Stimulated activated naive CD4-positive, alpha-beta T cell (primary cell): ENCODE results near the gene SKI.

ENCODE experiments used
- DNase-seq, 6 experiments: peaks; one replicate each; lab custom pipeline; 2025; lab: John Stamatoyannopoulos, UW

SKI gene

DNA sequence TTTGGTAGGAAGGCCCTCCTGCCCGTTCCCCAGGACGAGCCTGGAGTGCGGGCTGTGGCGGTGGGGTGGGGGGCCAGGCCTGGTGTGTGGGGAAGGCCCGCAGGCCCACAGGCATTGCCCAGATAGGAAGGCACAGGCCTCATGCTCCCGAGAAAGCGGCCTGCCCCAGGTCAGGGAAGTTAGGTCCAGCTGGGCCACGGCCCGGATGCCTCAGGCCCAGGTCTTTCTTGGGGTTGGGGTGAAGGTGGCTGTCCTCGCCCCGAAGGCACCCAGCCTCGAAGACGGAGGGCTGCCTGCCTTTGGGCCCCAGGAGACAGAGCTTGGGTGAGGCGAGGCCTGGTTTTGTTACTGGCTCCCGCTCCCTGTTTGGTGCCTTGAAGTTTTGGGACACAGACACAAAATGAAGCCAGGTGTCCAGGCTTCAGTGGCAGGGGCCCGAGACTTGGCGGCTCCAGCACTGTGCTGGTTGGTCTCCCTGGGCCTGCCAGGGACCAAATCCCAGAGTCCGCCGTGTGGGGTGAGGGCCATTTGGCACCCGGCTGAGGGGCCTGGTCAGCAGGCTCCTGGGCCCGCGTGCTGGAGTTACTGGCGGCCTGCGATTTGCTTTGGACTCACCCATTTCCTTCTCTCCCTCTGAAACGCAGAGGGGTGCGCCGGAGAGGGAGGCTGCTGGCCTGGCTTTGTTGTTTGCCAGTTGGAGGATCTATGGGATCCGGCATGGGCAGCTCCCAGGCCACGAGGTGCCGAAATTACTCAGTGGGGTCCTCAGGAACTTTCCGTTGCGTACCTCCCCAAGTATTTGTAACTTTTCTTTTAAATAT lies 2.0 kb downstream of the SKI start:
- peak in 2 of 6 experiments; percentile 57 to 60 for DNase-seq

DNA sequence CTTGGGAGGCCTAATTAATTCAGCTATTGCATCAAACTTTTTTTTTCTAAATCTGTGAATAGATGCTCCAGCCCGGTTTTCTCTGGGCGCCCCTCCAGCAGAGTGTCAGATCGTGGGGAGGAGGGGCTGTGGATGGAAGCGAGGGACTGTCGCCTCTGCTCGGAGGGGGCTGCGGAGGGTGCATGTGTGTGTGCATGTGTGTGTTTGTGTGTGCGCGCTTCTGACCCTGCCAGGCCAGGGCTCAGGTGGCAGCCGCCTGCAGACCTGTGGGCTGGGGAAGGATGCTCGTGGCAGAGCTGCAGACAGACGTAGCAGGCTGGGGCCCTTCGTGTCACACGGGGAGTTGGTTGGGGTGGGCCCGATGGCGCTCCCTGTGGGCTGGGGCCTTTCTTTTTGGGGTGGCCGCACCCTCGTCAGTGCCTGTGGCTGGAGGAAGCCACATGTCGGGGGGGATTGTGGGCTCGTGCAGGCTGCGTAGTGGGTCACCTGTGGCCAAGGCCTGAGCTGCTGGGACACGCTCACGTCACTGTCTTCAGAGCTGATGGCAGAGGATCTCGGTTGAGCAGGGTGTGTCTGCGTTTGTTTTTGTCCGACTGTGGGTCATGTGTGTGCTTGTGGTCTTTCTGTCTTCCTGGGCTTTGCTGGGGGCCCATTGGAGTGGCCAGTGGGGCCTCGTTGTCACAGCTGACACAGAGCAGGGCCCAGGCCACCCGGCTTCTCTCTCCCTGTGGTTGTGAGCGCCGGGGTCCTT lies 2.8 kb downstream of the SKI start:
- peak; percentile 33 to 72 (median 52) for DNase-seq

DNA sequence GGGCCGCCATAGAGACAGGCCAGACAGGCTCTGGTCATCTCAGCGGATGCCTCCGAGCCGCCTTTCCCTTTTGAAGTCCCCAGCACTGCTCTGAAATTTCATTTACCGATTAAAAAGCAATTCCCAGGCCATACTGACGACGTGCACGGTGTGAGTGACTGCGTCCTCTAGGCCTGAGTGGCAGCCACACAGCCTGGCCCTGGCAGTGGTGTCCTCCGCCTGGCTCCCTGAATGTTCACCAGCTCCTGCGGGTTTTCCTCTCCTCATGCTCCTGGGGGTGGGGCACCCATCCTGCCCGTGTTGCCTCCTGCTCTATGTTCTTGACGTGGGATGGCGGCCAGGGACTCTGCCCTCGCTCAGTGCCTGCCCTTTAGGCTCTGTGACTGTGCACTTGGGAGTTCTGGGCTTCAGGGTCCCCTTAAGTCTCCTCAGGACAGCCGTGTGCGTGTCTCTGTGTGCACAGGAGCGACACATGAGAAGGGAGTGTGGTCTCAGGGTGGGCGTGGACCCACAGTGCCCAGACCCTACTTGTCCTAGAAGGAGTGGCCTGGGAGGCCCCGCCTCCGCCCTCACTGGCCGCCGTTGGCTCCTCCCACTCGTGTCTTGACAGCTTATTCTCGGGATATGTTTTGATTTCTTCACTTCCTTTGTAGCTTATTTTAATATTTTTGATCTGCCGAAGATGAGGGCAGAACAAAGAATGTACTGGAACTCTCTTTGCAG lies 3.6 kb downstream of the SKI start:
- peak; percentile 69 to 88 (median 77) for DNase-seq

DNA sequence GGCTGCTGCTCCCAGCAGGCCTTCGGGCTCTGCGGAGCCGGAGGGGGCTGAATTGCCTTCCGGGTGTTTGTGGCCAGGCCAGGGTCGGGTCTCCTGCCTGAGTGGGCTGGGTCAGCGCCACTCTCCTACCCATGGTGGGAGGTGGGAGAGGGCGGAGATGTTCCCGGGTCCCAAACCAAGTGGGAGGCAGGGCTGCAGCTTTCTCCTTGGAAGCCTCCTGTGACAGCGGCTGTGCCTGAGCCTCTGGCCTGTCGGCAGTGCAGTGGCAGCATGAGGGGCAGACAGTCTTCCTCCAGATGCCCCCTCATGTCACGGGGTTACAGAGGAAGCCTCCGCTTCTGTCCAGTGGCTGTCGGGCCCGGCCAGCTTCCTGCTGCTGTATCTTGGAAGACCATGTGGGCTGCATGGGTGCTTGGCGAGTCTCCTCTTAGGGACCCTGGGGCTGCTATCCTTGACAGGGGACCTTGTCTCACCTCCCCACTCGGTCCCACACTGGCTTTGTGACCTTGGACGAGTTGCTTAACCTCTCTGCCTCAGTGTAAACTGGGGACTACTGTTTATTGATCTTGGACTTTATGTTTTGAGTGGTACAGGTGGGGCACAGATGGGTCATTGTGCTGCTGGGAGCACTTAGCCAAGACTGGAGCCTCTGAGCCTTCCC lies 4.3 kb downstream of the SKI start:
- peak in 2 of 6 experiments; percentile 58 to 59 for DNase-seq

DNA sequence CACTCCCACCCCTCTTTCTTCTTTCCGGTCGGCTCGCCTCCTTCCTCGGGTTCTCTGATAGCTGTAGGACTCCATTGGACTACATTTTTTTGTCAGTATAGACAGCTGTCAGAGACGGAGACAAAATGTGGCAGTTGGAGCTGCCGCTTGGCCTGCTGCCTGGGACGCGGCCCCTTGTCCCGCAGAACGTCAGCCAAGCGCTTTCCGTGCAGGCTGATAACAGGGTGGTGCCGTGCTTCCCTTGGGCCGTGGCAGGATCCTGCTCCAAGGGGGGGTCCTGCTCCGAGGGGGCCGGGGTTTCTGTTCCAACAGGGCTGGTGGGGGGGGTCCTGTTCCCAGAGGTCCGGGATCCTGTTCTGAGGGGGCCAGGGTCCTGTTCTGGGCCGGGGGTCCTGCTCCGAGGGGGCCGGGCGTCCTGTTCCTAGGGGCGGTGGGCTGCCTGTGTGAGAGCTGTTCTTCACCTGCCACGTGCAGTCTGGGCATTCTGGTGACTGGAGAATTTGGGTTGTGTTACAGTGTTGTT lies 4.9 kb downstream of the SKI start:
- DNase-seq: peak in 3 of 6 experiments; percentile 18 to 56 (median 42)

DNA sequence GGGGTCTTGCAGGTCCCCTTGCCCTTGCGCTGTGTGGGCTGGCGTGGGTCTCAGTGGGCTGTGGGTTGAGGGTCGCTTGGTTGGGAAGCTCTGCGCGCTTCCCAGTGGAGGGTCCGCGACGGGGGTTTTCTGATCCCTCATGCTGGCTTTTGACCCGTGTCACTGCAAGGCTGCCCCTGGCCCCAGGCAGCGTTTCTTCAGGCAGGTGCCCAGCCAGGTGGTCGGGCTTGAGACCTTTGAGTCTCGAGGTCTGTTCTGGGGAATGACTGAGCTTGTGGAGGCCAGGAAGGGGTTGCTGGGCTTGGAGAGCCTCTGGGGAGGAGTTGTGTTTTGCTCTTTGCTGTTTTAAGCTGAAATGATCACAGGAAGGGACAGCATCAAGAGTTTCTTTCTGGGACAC lies 5.3 kb downstream of the SKI start:
- DNase-seq: no peak

DNA sequence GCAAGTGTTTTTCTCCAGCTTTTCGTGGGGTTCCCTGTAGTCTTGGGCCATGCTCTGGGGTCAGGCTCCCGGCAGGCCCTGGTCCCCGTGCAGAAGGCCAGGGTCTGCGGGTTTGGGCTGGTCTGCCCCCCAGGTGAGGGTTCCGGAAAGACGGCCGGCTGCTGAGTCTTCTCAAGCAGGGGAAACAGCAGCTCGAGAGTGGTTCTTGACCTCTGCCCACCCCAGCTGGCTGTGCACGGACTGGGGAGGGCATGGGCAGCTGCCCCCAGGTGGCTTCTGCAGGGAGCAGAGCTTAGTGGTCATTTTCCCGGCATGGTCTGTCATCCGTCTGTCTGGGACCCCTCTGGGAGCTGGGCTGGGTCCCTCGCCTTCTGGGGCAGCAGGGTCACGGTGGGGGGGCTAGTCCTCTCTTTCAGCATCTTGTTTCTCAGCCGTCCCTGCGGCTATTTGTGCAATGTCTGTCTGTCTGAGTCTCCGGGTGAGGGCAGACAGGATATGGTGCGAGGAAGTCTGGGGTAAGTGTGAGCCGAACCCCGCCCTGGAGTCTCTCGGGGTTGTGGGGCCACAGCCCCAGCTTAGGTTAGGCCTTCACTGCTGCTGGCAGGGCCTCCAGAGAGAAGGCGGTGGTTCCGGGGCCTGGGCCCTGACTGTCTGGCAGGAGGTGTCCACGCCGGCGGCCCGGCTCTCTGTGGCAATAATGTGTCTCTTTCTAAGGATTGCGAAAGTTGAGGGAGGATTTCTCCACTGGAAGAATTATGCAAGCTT lies 6.1 kb downstream of the SKI start:
- peak; percentile 50 to 78 (median 62) for DNase-seq

DNA sequence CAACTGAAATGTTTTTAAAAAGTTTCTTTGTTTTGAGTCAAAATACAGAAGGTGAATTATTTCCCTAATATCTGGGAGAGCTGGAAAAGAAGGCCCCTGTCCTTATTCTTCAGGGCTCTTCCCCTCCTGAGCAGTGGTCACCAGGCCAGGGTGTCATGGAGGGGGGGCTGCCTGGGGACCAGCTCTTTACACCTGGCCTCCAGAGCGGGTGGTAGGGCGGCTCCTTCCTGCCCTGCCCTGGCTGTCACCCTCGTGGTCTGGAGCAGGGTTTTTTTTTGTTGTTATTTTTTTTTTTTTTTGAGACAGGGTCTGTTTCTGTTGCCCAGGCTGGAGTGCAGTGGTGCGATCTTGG lies 6.6 kb downstream of the SKI start:
- peak in 2 of 6 experiments; percentile 30 to 41 for DNase-seq

DNA sequence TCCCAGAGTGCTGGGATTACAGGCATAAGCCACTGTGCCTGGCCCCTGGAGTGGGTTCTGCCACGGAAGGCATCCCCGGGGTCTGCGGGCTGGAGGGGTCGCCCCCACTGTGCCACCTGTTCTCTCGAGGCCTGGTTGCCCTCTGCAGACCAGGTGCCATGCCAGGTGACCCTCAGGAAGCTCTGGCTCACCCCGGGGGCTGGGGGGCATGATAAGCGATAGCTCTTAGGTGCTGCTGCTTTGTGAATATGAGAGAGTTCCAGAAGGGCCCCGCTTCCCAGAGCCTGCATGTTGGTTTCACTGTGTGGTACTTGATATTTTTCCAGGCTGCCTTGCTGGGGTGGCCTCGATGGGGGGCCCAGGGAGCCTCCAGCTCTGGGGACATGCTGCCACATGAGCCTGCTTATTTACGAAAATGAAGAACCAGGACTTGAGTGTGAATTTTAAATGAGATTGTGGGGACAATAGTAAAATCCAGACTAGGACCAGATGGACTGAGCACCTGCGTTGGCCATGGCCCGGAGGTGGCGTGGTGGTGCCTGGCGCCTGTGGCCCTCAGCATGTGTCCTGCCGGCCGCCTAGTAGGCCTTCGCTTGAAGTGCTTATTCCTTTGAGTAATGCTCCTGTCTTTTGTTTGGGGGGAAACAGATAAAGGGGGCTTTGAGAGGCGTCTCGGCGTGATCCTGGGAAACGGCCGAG lies 7.3 kb downstream of the SKI start:
- no peak for DNase-seq

DNA sequence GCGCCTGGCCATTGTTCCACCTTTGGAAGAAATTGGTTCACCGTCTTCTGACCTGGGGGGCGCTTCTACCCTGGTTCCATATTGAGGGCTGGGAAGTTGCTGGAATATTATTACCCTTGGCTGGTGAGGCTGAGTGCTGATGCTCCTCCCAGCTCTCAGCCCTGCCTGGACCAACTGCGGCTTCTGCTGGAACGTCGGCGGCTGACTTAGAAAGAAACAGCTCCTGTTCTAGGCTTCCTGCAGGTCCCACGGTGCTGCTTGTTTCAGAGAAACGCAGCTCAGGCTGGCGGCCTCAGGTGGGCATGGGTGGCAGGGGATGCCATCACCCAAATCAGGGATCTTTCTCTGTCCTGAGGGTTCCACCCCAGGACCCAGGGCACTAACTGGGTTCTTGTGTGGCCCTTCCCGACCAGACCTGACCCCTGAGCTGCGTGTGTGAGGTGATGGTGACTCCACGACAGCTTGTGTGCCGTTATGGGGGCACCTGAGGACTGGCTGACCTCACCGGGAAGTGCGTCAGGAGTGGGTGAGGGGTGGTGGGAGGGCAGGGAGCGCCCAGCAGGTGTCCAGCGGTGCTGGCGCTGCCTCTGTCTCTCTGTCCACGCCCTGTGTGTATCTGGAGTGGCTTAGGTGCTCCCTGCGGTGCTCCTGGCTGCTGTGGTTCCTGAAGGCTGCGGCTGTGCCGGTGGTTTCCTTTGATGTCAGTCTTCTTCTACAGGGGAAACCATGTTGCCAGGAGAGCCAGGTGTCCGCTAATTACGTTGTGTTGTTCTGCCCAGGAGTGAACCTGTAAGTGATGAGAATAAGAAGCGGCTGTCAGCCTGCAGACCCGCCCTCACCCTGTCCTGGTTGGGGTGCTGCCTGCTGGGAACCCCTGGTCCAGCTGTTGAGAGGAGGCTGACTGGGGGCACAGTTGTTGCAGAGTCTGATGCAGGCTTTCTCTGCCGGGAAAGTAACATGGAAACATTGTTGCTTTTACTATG lies 8.9 kb downstream of the SKI start:
- DNase-seq: peak; percentile 45 to 72 (median 64)

DNA sequence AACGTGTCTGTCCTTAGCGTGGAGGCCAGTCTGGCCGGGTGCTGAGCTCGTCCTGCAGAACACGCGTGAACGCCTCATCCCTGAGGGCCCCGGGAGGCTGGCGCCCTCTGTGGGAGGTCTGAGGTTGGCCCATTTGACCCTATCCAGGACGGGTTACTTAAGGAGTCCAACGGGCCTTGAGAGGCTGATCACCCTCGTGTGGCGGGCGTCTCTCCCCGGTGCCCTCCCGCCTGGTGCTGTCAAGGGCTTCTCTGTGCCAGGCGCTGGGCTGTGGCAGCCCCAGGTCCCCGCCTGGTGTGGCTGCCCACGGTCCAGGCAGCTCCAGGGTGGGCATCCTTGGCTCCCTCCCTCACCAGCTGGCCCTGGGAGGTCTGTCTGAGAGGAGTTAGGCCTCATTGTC lies 9.7 kb downstream of the SKI start:
- no peak for DNase-seq

DNA sequence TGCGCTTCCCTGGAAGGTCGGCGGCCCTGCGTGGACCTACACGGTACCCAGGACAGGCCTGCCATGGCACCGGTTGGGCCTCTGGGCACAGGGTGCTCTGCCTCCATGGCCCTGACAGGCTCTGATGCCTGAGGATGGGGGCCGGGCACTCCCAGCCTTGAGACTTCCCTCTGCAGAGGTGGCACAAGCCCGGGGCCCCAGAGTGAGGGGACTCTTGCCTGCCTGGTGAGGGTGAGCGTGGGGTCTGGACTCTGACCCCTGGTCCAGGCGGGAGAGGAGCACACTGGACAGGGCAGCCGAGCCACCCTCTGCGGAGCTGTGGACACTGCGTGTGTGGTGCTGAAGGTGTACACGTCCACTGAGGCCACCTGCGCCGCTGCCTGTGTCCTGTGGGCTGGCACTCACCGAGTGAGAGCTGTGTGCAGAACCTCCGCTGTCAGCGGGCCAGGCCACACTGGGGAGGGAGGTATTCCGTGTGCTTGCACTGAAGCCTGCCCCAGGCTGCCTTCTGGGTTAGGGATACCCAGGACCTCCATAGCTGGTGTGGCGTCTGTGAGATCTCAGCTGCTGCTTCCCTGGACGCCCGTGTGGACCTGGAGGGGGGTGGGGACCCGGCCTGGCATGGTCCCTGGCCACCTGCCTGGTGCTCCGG lies 10.4 kb downstream of the SKI start:
- DNase-seq: no peak

DNA sequence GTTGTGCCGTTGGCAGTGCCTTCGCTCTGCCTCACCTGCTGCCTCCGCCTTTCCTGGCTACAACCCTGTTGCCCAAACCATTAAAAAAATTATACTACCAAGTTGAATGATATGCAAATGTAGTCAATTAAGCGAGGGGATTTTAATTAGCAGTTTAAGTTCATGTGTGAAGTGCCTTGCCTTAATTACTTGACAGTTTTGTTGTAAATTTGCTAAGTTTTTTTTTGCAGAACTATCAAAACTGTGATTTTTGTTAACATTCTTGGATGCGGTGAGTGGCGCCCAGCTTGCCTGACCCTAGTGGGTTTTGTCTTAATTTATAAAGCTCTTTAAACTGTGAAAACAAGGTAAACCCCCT lies 10.9 kb downstream of the SKI start:
- no peak for DNase-seq

DNA sequence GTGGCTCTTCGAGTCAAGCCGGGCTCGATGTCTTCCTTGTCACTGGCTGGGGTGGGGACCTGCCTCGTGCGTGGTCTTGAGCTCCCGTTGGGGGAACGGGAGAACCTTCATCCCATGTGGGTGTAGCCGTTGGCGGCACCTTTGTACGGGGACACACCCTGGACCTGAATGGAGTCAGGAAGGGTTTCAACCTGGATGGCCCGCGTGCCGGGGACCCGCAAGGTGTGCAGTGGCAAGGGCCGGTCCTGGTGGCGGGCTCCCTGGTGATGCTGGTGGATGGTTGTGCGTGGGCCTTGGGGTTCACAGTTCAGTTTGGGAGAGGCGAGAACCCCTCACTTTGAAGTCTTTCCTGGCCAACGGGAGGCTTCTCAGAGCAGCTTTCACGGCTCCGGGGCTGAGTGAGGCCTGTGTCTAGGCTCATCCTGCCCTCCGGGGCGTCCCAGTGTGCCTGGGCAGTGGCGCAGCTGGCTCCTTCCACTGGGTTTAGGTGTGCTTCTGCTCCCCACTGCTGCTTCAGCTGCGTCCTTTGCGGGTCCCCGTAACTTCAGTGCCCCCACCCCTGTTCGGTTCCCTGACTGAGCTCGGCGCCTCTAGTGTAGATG lies 11.4 kb downstream of the SKI start:
- DNase-seq: no peak

DNA sequence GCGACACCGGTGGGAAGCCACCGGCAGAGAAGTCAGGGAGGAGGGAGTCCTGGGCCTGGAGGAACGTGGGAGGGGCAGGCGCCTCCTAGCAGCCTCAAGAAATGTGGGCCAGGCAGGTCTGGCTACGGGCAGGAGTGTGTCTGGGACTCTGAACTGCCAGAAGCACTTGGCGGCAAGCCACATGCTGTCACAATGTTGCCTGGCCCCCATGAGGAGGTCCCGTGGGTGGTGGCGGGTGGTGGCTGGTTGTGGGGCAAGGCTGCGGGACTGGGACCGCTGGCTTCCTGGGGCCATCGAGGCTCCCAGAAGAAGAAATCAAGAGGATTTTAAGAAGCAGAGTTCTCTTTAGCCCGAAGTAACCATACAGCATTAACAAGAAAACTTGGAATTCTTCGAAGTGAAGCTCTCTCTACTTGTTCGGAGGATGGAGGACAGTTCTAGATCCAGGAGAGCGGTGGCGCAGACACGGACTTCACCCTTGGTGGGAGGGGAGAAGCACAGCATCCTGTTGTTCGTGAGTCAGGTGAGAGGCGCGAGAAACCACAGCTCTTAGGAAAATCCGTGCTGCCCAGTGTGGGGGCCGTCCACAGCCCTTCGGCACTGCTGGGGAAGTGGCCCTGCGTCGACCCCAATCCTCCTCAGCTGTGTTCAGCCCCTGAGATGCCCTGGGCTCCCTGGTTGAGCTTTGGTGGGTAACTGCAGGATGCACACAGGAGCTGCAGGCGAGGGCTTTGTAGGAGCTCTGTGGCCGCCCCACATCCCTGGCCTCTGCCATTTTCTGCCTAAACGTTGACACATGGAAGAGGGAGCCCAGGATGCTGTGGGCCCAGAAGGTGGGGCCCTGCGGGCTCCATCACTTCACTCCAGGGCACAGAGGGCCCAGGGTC lies 12.4 kb downstream of the SKI start:
- peak in 3 of 6 experiments; percentile 28 to 46 (median 44) for DNase-seq

DNA sequence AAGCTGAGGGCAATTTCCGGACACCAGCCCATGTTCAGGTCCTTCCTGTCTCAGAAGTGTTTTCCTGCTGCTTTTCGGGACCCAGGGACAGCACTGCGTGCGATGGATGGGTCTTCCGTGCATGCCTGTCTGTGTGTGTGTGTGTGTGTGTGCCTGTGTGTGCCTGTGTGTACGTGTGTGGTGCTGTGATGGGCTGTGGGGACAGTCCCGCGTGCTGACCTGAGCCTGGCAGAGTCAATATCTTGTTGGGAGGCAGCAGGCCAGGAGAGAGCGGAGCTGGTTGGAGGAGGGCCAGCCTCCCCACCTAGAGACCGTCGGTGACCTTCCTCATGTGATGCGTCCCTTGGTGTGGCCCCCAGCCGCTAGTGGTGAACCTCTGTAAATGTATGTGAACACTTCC lies 13.7 kb downstream of the SKI start:
- DNase-seq: no peak
